H1 (cell line): ENCODE data around the gene ENAH. TPM values are rescaled to one million over a fixed set of nuclear protein-coding genes. Genes with fewer than 3 reads are reported as not detected.

Source experiments
- CTCF ChIA-PET: fragments of 300-600 bp; sonication (Branson Sonifier 250); formaldehyde crosslinking; loops from one replicate; lab custom pipeline; 2021; ENCODE audit not compliant: partially characterized antibody; lab: Charles Lee
- POLR2A ChIA-PET: fragments of 300-600 bp; sonication (Branson Sonifier 250); formaldehyde crosslinking; loops from one replicate; lab custom pipeline; 2021; ENCODE audit warnings: inconsistent platforms; ENCODE audit not compliant: partially characterized antibody; lab: Charles Lee
- DNase-seq, 2 experiments: peaks; one replicate each; pipeline versions ENCODE4 v3.0.0 to v3.0.0-alpha.2; 2010 to 2022; ENCODE audit warnings: low spot score in 2 of 2, low read depth in 1 of 2, mixed read lengths in 1 of 2
- FAIRE-seq: peaks from 2 replicates; lab custom pipeline; 2011; peaks lifted over from hg19 to GRCh38; lab: Jason Lieb, UNC
- H2AFZ ChIP-seq: 2 replicates; pipeline ENCODE4 v1.8.1; 2012; ENCODE audit warnings: low read length, inconsistent platforms
- H2AK5ac ChIP-seq: 2 replicates; pipeline ENCODE4 v1.6.1; 2013; ENCODE audit warnings: low read depth, low read length
- H2BK120ac ChIP-seq: replicated peaks from 2 replicates; pipeline ENCODE3; 2013; ENCODE audit warnings: low read depth, low read length, inconsistent platforms
- H2BK12ac ChIP-seq: 2 replicates; pipeline ENCODE4 v1.6.1; 2013; ENCODE audit warnings: low read depth, low read length
- H2BK15ac ChIP-seq: 2 replicates; pipeline ENCODE4 v1.6.1; 2013; ENCODE audit warnings: low read length
- H2BK20ac ChIP-seq: 2 replicates; pipeline ENCODE4 v1.6.1; 2013; ENCODE audit warnings: low read length
- H2BK5ac ChIP-seq: 2 replicates; pipeline ENCODE4 v1.6.1; 2013; ENCODE audit warnings: low read depth, low read length
- H3K14ac ChIP-seq: 2 replicates; pipeline ENCODE4 v1.6.1; 2013; ENCODE audit warnings: inconsistent platforms; ENCODE audit not compliant: insufficient read length
- H3K18ac ChIP-seq: 2 replicates; pipeline ENCODE4 v1.6.1; 2013; ENCODE audit warnings: low read length; ENCODE audit errors: extremely low read depth
- H3K23ac ChIP-seq: 2 replicates; pipeline ENCODE4 v1.6.1; 2013; ENCODE audit warnings: inconsistent platforms; ENCODE audit not compliant: insufficient read length
- H3K23me2 ChIP-seq: 2 replicates; pipeline ENCODE4 v1.6.1; 2013; ENCODE audit warnings: low read depth, low read length
- H3K27ac ChIP-seq: 2 replicates; pipeline ENCODE4 v1.6.1; 2011; ENCODE audit warnings: low read depth, low read length, inconsistent platforms
- H3K27me3 ChIP-seq, 4 experiments: replicated peaks in 1 of 4; 1 replicate in 1 of 4; 2 replicates in 3 of 4; pipeline versions ENCODE4 v1.6.1 to v1.8.1; 2011 to 2013; ENCODE audit warnings: low read length in 3 of 4, mild to moderate bottlenecking in 3 of 4, inconsistent platforms in 2 of 4, mixed read lengths in 2 of 4, moderate library complexity in 1 of 4; ENCODE audit not compliant: control insufficient read depth in 3 of 4, insufficient read depth in 3 of 4; ENCODE audit errors: extremely low read depth in 1 of 4
- H3K36me3 ChIP-seq, 4 experiments: 2 replicates each; pipeline versions ENCODE4 v1.6.1 to v1.8.1; 2011 to 2013; ENCODE audit warnings: mild to moderate bottlenecking in 4 of 4, low read length in 3 of 4, moderate library complexity in 2 of 4, control low read depth in 1 of 4, inconsistent platforms in 1 of 4; ENCODE audit not compliant: insufficient read depth in 4 of 4, control insufficient read depth in 2 of 4
- H3K4ac ChIP-seq: replicated peaks from 2 replicates; pipeline ENCODE3; 2013; ENCODE audit warnings: low read length, low read depth, mixed read lengths, inconsistent platforms; ENCODE audit not compliant: insufficient read length
- H3K4me1 ChIP-seq, 4 experiments: replicated peaks in 1 of 4; 1 replicate in 1 of 4; 2 replicates in 3 of 4; pipeline versions ENCODE4 v1.6.1 to v1.8.1; 2011 to 2013; ENCODE audit warnings: low read length in 3 of 4, inconsistent platforms in 2 of 4, mixed read lengths in 1 of 4; ENCODE audit not compliant: insufficient read depth in 4 of 4, control insufficient read depth in 3 of 4
- H3K4me2 ChIP-seq, 2 experiments: 2 replicates each; pipeline versions ENCODE4 v1.6.1 to v1.8.1; 2011 to 2013; ENCODE audit warnings: low read depth in 2 of 2, low read length in 2 of 2, control low read depth in 1 of 2, inconsistent platforms in 1 of 2, mild to moderate bottlenecking in 1 of 2; ENCODE audit not compliant: insufficient read depth in 1 of 2
- H3K4me3 ChIP-seq, 4 experiments: fragments of 200-600, 300-600 bp in 1 of 4; sonication (generic), shearing (Covaris generic), sonication (Bioruptor Twin) in 1 of 4; 2 replicates each; pipeline versions ENCODE4 v1.5.1 to v1.8.1; 2011 to 2016; ENCODE audit warnings: low read length in 4 of 4, low read depth in 3 of 4, control low read depth in 2 of 4, inconsistent platforms in 2 of 4, mild to moderate bottlenecking in 2 of 4, mixed read lengths in 1 of 4, moderate library complexity in 1 of 4; ENCODE audit not compliant: insufficient read depth in 2 of 4; ENCODE audit errors: extremely low read depth in 1 of 4
- H3K56ac ChIP-seq: replicated peaks from 2 replicates; pipeline ENCODE3; 2013; ENCODE audit warnings: low read depth, mild to moderate bottlenecking, mixed read lengths, low read length, inconsistent platforms; ENCODE audit not compliant: insufficient read length
- H3K79me1 ChIP-seq: 2 replicates; pipeline ENCODE4 v1.6.1; 2013; ENCODE audit warnings: low read depth, low read length, control low read depth
- H3K79me2 ChIP-seq, 2 experiments: 2 replicates each; pipeline versions ENCODE4 v1.6.1 to v1.8.1; 2012 to 2013; ENCODE audit warnings: low read length in 2 of 2, mild to moderate bottlenecking in 2 of 2, inconsistent platforms in 1 of 2; ENCODE audit not compliant: insufficient read depth in 2 of 2, control insufficient read depth in 1 of 2
- H3K9ac ChIP-seq, 4 experiments: replicated peaks in 1 of 4; 1 replicate in 1 of 4; 2 replicates in 3 of 4; pipeline versions ENCODE4 v1.6.1 to v1.8.1; 2011 to 2013; ENCODE audit warnings: low read depth in 3 of 4, low read length in 3 of 4, control low read depth in 2 of 4, mild to moderate bottlenecking in 2 of 4, moderate library complexity in 2 of 4, inconsistent platforms in 1 of 4; ENCODE audit errors: extremely low read depth in 1 of 4
- H3K9me3 ChIP-seq, 2 experiments: 2 replicates each; pipeline versions ENCODE4 v1.6.1 to v1.8.1; 2012 to 2013; ENCODE audit warnings: mild to moderate bottlenecking in 2 of 2, moderate library complexity in 2 of 2, control low read depth in 1 of 2, inconsistent platforms in 1 of 2, low read depth in 1 of 2, low read length in 1 of 2, mixed read lengths in 1 of 2; ENCODE audit not compliant: insufficient read depth in 2 of 2
- H4K20me1 ChIP-seq, 2 experiments: replicated peaks in 1 of 2; 2 replicates each; pipeline versions ENCODE3 to v1.8.1; 2011 to 2013; ENCODE audit warnings: inconsistent platforms in 2 of 2, low read length in 2 of 2, mild to moderate bottlenecking in 1 of 2; ENCODE audit not compliant: insufficient read depth in 2 of 2, control insufficient read depth in 1 of 2
- H4K5ac ChIP-seq: 2 replicates; pipeline ENCODE4 v1.6.1; 2013; ENCODE audit warnings: low read length, low read depth, mixed read lengths, inconsistent platforms; ENCODE audit not compliant: insufficient read length
- H4K8ac ChIP-seq: 2 replicates; pipeline ENCODE4 v1.8.0; 2013; ENCODE audit warnings: mild to moderate bottlenecking, moderate library complexity, low read length, inconsistent platforms; ENCODE audit not compliant: insufficient read depth; ENCODE audit errors: extremely low read depth
- H4K91ac ChIP-seq: replicated peaks from 2 replicates; pipeline ENCODE3; 2013; ENCODE audit warnings: low read length, mixed read lengths, inconsistent platforms; ENCODE audit not compliant: insufficient read length
- ATF3 ChIP-seq: IDR thresholded peaks from 2 replicates; pipeline ENCODE4 v1.6.1; 2011; ENCODE audit warnings: low read depth, mild to moderate bottlenecking, low read length; ENCODE audit not compliant: insufficient read depth
- CEBPB ChIP-seq: IDR thresholded peaks from 2 replicates; pipeline ENCODE4 v1.6.1; 2012; ENCODE audit warnings: low read depth, low read length
- GTF2F1 ChIP-seq: IDR thresholded peaks from 2 replicates; pipeline ENCODE4 v1.6.1; 2012; ENCODE audit warnings: low read depth, low read length, improper control_type of control experiment, borderline replicate concordance
- JUND ChIP-seq: IDR thresholded peaks from 2 replicates; pipeline ENCODE4 v1.6.1; 2011; ENCODE audit warnings: mild to moderate bottlenecking, improper control_type of control experiment, low read length
- WGBS, 2 experiments: shearing (Covaris generic) in 1 of 2; methylation state at CpG; one replicate each; pipeline versions ENCODE4 v1.1.6 to v1.1.7; 2013 to 2015; ENCODE audit warnings: low lambda C conversion rate in 2 of 2, mixed read lengths in 2 of 2, inconsistent platforms in 1 of 2, low coverage in 1 of 2, missing lambda C conversion rate in 1 of 2; ENCODE audit not compliant: insufficient replicate concordance in 2 of 2, insufficient coverage in 1 of 2, insufficient read length in 1 of 2; ENCODE audit errors: extremely low coverage in 1 of 2, missing lambda C conversion rate in 1 of 2; 5-methylcytosine and 5-hydroxymethylcytosine counted together
- polyA plus RNA-seq, 7 experiments: library from polyadenylated mRNA; depleted of rRNA in 3 of 7; stranded (reverse) in 5 of 7; unstranded in 2 of 7; fragments of >200 nt in 5 of 7; fragments of 200-250 nt in 2 of 7; gene quantifications; 1 replicate in 5 of 7; 2 replicates in 1 of 7; 4 replicates in 1 of 7; pipeline versions ENCODE4 v1.2.1 to v1.2.3, GENCODE V29; 2011 to 2013; ENCODE audit warnings: missing spikeins in 2 of 7, mixed read lengths in 2 of 7
- total RNA-seq: library from RNA; stranded (reverse); fragmentation: NEBNext Ultra II Directional; extraction: Animal tissue kit (Norgen Biotek cat#: 25700); gene quantifications from 2 replicates; pipeline ENCODE4 v1.2.1, GENCODE V29; 2021

ENAH gene
- total and polyA plus RNA-seq, 2 of the 8 experiments (the other 6 are each of a cell fraction or from before 2014, with no cell fraction given): 39.1 to 335 TPM

DNA sequence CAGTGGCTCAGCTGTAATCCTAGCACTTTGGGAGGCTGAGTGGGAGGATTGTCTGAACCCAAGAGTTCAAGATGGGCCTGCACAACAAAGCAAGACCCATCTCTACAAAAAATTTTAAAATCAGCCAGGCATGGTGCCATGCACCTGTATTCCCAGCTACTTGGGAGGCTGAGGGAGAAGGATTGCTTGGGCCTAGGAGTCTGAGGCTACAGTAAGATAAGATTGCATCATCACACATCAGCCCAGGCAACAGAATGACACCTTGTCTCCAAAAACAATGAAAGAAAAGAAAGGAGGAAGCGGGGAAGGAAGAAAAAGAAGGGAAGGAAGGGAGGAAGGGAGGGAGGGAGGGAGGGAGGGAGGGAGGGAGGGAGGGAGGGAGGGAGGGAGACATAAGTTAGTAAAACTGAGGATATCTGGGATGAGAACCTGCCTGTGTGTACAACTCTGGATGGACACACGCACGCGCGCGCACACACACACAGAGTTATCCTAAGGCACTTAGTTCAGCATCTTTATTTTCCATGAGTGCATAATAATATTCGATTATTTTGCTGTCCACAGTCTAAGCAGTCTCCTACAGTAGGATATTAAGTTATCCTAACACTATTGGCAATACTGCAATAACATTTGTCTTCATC lies 132.2 kb downstream of the ENAH start:
- POLR2A ChIA-PET: interaction anchor here (1.0 to 3.4 kb wide), 2 partner anchors 12 to 257 kb away, joined by 3 to 12 read pairs; partner anchors contain the start of gene SRP9
- WGBS, 2 experiments: 98% methylated on average over 7 of the region's 7 CpGs; no CpG with 5 or more reads in 1 of the 2 experiments
- CTCF ChIA-PET: interaction anchor here (0.7 to 2.6 kb wide), 2 partner anchors 21 to 40 kb away, joined by 4 to 14 read pairs; no protein-coding TSS in a partner anchor

More for the DNA sequence above, 132.2 kb downstream of the ENAH start:
- Histone ChIP-seq H3K23me2 (no peaks in the 10 kb centered on the region), H3K4me2 (no peak overlapping the region), H2BK120ac (no peak overlapping the region), H2BK15ac (no peak overlapping the region), H3K4ac (no peak overlapping the region), H3K56ac (no peak overlapping the region), H3K23ac (no peak overlapping the region), H2BK20ac (no peak overlapping the region), H3K18ac (no peak overlapping the region), H4K8ac (no peak overlapping the region; the same call in 1 of the 2 replicates), H2BK5ac (0 out of 2 replicates have a peak overlapping the region, but pooled peaks have one; percentile 26), H4K5ac (no peak overlapping the region), H2AK5ac (no peak overlapping the region), H3K9ac (no peak overlapping the region), H3K79me1 (no peaks in the 10 kb centered on the region; the same call in 1 of the 2 replicates), H4K20me1 (peaks cover 4 to 7% of the 10 kb centered on the region in 2 experiments), H3K4me1 (peaks cover 3 to 7% (median 4%) of the 10 kb centered on the region in 4 experiments; a peak in 3 of 7 replicates), H3K79me2 (peaks cover 4 to 40% of the 10 kb centered on the region in 2 experiments), H4K91ac (no peak overlapping the region), H2BK12ac (peak overlapping the region; percentile 19; the same call in 1 of the 2 replicates), H2AFZ (no peak overlapping the region), H3K14ac (no peak overlapping the region), H3K4me3 (no peak overlapping the region), H3K27me3 (no peaks in the 10 kb centered on the region), H3K9me3 (no peaks in the 10 kb centered on the region), H3K27ac (no peak overlapping the region), H3K36me3 (peaks cover 2 to 26% (median 6%) of the 10 kb centered on the region in 4 experiments; a peak in 6 of 8 replicates)
- no peak for DNase-seq
- no peak for FAIRE-seq
- no peak for TF ChIP-seq GTF2F1
- TF ChIP-seq JUND: peak; percentile 49; the same call in 1 of the 2 replicates
- peak; percentile 48; the same call in 1 of the 2 replicates for TF ChIP-seq ATF3
- TF ChIP-seq CEBPB: peak; percentile 91
